SK-N-SH (cell line): ENCODE measurements around the gene TMEM120B.

Source experiments
- MEF2A ChIP-seq: IDR thresholded peaks from 2 replicates; pipeline ENCODE4 v1.4.0; 2012; ENCODE audit warnings: low read depth, borderline replicate concordance
- SIN3A ChIP-seq: IDR thresholded peaks from 2 replicates; pipeline ENCODE4 v1.6.1; 2012; ENCODE audit warnings: low read depth, mild to moderate bottlenecking, low read length, moderate library complexity, borderline replicate concordance
- TF ChIP-seq, protein P1 (sequence below): fragments of 200-600 bp; sonication (generic); IDR thresholded peaks from 2 replicates; pipeline ENCODE4 v1.6.1; 2017; ENCODE audit warnings: antibody characterized with exemption, mild to moderate bottlenecking, moderate library complexity
- TF ChIP-seq, protein P2 (sequence below): IDR thresholded peaks from 2 replicates; pipeline ENCODE4; 2012

DNA sequence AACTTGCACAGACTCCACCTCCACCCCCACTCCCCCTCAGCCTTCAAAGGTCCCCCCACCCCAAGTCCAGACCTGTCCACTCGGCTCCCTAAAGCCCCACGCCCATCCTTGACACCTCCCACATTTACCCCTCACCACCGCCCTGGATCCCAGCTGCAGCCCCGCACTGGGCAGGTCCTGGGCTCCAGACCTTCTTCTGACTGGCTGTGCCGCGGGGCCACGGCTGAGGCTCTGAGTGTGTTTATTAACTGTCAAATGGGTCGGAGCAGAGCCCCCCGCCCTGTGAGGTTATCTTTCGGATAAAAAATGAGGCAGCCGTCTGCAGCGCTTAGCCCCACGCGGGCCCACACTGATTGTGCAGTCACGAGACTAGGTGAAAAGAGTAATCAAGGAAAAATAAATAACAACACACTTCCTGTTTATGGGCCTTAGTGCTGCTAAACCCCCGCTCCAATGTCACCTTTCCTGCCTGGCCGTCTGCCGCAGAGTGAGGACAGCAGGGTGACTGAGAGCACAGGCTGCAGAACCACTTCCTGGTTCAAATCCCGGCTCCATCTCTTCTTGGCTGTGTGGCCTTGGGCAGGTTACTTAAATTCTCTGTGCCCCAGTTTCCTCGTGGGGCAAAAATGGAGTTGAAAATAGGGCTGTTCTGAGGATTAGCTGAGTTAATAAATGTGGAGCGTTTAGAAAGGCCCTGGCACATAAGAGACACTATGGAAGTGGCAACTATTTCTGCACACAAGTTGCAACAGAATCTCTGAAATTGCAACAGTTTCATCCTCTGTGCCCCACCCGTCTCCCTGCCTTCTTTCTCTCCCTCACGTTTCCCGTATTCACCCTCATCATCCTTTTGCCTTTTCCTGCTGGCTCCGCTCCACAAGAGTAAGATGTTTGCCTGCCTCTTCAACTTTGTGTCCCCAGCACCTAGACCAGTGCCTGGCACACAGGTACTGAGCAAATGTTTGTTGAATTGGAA, 100.7 kb downstream of the TMEM120B start:
- TF ChIP-seq, protein P1, sequence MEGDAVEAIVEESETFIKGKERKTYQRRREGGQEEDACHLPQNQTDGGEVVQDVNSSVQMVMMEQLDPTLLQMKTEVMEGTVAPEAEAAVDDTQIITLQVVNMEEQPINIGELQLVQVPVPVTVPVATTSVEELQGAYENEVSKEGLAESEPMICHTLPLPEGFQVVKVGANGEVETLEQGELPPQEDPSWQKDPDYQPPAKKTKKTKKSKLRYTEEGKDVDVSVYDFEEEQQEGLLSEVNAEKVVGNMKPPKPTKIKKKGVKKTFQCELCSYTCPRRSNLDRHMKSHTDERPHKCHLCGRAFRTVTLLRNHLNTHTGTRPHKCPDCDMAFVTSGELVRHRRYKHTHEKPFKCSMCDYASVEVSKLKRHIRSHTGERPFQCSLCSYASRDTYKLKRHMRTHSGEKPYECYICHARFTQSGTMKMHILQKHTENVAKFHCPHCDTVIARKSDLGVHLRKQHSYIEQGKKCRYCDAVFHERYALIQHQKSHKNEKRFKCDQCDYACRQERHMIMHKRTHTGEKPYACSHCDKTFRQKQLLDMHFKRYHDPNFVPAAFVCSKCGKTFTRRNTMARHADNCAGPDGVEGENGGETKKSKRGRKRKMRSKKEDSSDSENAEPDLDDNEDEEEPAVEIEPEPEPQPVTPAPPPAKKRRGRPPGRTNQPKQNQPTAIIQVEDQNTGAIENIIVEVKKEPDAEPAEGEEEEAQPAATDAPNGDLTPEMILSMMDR = no peak
- TF ChIP-seq, protein P2, sequence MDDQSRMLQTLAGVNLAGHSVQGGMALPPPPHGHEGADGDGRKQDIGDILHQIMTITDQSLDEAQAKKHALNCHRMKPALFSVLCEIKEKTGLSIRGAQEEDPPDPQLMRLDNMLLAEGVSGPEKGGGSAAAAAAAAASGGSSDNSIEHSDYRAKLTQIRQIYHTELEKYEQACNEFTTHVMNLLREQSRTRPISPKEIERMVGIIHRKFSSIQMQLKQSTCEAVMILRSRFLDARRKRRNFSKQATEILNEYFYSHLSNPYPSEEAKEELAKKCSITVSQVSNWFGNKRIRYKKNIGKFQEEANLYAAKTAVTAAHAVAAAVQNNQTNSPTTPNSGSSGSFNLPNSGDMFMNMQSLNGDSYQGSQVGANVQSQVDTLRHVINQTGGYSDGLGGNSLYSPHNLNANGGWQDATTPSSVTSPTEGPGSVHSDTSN = no peak
- TF ChIP-seq MEF2A (no peak), SIN3A (no peak)
